Anterior cingulate cortex (tissue), 58 donors: Measurements from ENCODE around the gene PLA2G12A.

Source experiments
- DNase-seq, 58 donors: peaks; one replicate each; lab custom pipeline; 2025; lab: John Stamatoyannopoulos, UW

Gene PLA2G12A

GRCh38 chr4:109729718-109730618 is at the start of gene PLA2G12A:
PLA2G12A (minus strand) TSS chr4:109730070; CDS start chr4:109729809, 261 bp downstream.
- peak in 56 of 58 donors; percentile 24 to 83 (median 60) for DNase-seq

- DNase-seq, result no peak
Measured at GRCh38 chr4:109764789-109765402, 35.0 kb upstream of the PLA2G12A start.

GRCh38 chr4:109764376-109764775 is 34.5 kb upstream of the PLA2G12A start:
- DNase-seq, result no peak

- no peak for DNase-seq
Measured at GRCh38 chr4:109760682-109761081, 30.8 kb upstream of the PLA2G12A start.

- DNase-seq, result no peak
Measured at GRCh38 chr4:109755656-109756055, 25.8 kb upstream of the PLA2G12A start.

- no peak for DNase-seq
Measured at GRCh38 chr4:109754093-109754857, 24.4 kb upstream of the PLA2G12A start.

GRCh38 chr4:109752525-109752924 is 22.7 kb upstream of the PLA2G12A start:
- no peak for DNase-seq

- no peak for DNase-seq
Measured at GRCh38 chr4:109751852-109752251, 22.0 kb upstream of the PLA2G12A start.

GRCh38 chr4:109750652-109751244 is 20.9 kb upstream of the PLA2G12A start:
- no peak for DNase-seq

- no peak for DNase-seq
Measured at GRCh38 chr4:109749388-109750082, 19.7 kb upstream of the PLA2G12A start.

- no peak for DNase-seq
Measured at GRCh38 chr4:109748114-109748513, 18.2 kb upstream of the PLA2G12A start.

GRCh38 chr4:109746728-109747127 is 16.9 kb upstream of the PLA2G12A start:
- DNase-seq, result no peak

GRCh38 chr4:109745830-109746229 is 16.0 kb upstream of the PLA2G12A start:
- no peak for DNase-seq

- no peak for DNase-seq
Measured at GRCh38 chr4:109739547-109739946, 9.7 kb upstream of the PLA2G12A start.

- DNase-seq, result peak in 1 of 58 donors; percentile 0
Measured at GRCh38 chr4:109738104-109738872, 8.4 kb upstream of the PLA2G12A start.

GRCh38 chr4:109735566-109736365 is 5.9 kb upstream of the PLA2G12A start:
- no peak for DNase-seq

- DNase-seq, result no peak
Measured at GRCh38 chr4:109733728-109734127, 3.9 kb upstream of the PLA2G12A start.
